Peyer's patch (tissue), 4 donors: Measurements from ENCODE around the gene ANKRD33.

Experiments used
- CTCF ChIP-seq, 6 experiments: fragments of 450-650 bp in 4 of 6; fragments of 200-600 bp in 2 of 6; sonication (generic) in 1 of 6; IDR thresholded peaks; one replicate each; pipeline ENCODE4 v1.5.1; 2017 to 2019; ENCODE audit warnings: antibody characterized with exemption in 6 of 6, mild to moderate bottlenecking in 3 of 6, moderate library complexity in 1 of 6
- POLR2A ChIP-seq, 2 donors: fragments of 450-650 bp; IDR thresholded peaks; one replicate each; pipeline ENCODE4 v1.5.1; 2017; ENCODE audit warnings: antibody characterized with exemption in 2 of 2, mild to moderate bottlenecking in 2 of 2, moderate library complexity in 2 of 2

GRCh38 chr12:51868821-51869495 lies 18.9 kb upstream of the ANKRD33 start:
- no peak for TF ChIP-seq CTCF (IDR thresholded peaks at IDR 0.05)
- TF ChIP-seq POLR2A (IDR thresholded peaks at IDR 0.05) = no peak
